VCaP (cell line): ENCODE measurements around the gene PNPLA7.

Experiments
- H3K27ac ChIP-seq: fragments of 450-650 bp; 2 replicates; pipeline ENCODE4 v1.5.1; 2017
- TF ChIP-seq, protein P1 (sequence below): fragments of 450-650 bp; conservative IDR thresholded peaks from 2 replicates; pipeline ENCODE4 v1.5.1; 2017; ENCODE audit warnings: mild to moderate bottlenecking, moderate library complexity

Gene PNPLA7

DNA sequence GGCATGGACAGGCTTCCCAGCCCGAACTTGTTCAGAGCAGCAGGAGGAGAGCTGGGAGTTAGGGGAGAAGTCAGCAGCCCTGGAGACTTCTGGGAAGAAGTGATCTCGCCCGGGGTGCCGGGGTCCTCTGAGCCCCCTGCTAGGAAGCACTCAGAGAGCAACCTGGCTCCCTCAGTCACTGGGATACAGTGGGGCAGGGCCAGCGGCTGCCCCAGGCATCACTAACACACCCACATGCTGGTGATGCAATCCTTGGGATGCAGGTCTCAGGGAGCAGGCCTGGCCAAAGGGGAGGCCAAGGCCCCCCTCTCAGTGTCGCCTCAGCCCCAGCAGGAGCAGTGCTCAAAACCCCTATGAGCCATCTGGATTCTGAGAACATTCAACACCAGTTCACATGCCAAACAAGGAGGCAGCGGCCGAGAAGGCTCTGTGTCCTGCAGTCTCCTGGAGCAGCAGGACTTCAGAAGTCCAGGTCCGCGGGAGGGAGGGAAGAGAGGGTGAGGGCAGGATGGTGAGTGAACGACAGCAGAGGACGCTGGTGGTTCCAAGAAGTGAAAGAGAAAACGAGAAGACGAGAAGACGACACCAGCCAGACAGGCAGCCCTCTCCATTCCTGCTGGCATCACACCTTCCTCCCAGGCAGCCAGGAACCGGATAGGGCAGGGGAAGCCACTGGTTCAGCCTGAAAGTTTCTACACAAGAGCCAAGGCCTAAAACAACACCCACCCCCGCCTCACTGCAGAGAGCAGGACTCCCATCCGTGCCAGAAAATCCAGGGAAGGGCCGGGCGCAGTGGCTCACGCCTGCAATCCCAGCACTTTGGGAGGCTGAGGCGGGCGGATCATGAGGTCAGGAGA, 2.3 kb downstream of the PNPLA7 start:
- TF ChIP-seq, protein P1, sequence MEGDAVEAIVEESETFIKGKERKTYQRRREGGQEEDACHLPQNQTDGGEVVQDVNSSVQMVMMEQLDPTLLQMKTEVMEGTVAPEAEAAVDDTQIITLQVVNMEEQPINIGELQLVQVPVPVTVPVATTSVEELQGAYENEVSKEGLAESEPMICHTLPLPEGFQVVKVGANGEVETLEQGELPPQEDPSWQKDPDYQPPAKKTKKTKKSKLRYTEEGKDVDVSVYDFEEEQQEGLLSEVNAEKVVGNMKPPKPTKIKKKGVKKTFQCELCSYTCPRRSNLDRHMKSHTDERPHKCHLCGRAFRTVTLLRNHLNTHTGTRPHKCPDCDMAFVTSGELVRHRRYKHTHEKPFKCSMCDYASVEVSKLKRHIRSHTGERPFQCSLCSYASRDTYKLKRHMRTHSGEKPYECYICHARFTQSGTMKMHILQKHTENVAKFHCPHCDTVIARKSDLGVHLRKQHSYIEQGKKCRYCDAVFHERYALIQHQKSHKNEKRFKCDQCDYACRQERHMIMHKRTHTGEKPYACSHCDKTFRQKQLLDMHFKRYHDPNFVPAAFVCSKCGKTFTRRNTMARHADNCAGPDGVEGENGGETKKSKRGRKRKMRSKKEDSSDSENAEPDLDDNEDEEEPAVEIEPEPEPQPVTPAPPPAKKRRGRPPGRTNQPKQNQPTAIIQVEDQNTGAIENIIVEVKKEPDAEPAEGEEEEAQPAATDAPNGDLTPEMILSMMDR = no peak
- H3K27ac ChIP-seq = peak overlapping the region; percentile 95

DNA sequence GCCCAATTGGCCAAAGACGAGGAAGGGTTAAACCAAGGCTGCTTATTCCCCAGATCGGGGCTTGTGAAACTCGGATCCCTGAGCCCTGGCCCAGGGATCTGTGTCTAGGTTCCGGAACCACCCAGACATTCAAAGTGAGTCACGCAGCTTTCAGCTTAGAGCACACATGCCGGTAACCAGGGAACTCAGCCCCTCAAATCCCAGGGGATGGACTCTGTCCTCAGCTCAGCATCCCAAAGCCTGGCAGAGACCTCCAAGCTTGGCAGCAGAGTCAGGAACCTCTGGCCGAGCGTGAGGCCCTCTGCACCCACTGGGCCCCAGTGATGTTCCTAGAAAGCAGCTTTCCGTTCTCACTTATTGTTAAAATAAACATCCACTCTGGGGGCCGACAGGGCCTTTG, 5.1 kb downstream of the PNPLA7 start:
- no peak overlapping the region for H3K27ac ChIP-seq

DNA sequence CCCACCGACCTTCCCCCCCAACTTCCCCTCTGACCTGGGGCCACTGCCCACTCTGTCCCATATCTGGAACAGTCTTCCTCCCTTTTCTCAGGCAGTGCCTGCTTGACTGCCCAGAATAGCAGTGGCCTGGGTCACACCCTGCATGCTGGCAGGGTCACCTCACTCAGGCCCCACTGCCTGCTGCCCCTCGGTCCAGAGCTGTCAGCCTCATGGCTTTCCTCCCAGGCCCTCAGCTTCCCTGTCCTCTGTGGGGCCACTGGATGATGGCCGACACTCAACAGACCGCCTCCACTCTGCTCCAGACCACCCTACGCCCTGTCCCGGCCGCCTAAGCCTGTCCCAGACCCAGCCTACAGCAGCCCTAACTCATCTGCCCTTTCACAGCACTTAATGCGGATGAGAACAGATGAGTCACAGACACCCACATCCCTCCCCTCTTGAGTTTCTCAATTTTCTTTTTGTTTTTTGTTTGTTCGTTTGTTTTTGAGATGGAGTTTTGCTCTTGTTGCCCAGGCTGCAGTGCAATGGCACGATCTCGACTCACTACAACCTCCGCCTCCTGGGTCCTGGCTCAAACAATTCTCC, 5.9 kb downstream of the PNPLA7 start:
- H3K27ac ChIP-seq = no peak overlapping the region
- TF ChIP-seq, protein P1 = no peak

More for the DNA sequence above, 5.1 kb downstream of the PNPLA7 start:
- TF ChIP-seq, protein P1 = no peak

DNA sequence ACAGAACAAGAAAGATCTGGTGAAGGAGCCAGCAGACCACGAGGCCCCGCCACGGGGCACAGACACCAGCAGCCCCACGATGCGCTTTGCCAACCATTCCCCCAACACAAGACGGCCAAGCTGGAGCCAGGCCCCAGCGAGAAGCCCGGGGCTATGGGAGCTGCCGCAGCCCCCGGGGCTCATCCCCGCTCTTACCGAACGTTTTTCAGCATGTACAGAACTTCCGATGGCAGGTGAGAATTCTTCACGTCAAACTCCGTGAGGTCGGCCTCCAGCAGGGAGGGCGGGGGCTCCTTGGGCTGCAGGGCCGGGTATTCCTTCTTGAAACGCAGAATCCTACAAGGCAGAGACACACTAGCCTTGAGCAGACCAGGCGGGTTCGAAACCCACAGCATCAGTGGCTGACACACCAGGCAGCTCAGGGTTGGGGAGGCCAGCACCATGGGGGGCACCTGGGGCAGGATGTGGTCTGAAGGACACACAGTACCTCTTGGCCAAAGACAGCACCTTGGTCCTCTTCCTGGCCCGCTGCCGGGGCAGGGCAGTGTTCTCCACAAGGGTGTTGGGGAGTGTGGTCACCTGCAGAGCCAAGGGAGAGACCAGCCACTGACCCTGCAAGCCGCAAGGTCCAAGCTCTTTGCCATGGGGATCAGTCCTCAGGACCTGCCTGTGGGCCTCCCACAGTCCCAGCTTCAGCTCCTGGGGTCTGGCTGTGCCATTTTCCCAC, 6.8 kb downstream of the PNPLA7 start:
- H3K27ac ChIP-seq = no peak overlapping the region
- TF ChIP-seq, protein P1 = no peak

DNA sequence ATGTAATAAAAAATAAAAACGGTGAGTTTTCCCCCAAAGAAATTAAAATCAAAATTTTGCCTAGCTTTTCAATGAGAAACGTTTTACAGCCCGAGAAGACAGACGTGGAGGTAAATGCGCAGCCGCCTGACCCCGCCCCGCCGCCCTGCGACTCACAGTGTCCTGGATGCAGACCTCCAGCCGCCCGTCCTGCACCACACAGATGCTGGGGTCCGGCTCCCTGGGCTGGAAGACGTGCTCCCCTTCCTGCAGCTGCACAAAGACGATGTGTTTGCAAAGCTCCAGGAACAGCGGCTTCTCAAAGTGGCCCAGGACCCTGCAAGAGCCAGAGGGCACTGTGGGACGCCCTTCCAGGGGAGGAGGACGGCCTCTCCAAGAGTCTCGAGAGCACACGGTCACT, 7.7 kb downstream of the PNPLA7 start:
- TF ChIP-seq, protein P1 = no peak
- H3K27ac ChIP-seq = no peak overlapping the region

DNA sequence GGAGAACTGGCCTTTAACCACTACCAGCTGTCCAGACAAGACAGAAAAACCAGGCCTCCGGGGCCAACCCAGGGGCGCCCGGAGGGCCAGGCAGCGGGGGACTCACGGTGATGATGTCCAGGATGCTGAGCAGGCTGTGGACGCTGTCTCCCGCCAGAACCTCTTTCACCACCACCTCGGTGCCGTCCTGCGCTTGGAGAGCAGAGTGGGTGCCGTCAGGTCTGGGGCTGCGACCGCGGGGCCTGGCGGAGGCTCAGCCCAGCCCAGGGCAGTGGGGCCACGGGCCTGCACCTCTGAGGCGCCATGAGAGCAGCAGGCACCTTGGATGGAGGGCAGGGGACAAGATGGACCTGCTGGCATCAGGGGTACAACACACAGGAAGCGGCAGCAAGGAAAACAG, 9.7 kb downstream of the PNPLA7 start:
- TF ChIP-seq, protein P1 = no peak
- H3K27ac ChIP-seq = no peak overlapping the region

DNA sequence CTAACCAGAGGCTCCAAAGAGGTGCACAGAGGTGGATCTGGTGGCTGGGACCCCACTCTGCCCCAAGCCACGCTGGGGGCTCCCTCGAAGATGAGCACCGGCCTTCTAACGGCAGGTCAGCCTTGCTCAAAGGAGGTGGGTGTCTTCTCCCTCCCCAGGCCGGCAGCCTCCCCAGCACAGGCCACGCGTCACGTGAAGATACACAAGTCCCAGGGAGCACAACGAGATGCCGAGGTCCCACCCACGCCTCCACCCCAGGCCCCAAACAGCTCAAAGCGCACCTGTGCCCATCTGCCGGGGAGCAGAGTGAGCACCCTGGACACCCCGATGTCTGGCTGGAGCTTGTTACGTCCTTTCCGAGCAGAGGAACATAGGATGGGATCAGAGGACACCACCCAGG, 12.1 kb downstream of the PNPLA7 start:
- no peak overlapping the region for H3K27ac ChIP-seq
- TF ChIP-seq, protein P1 = no peak

DNA sequence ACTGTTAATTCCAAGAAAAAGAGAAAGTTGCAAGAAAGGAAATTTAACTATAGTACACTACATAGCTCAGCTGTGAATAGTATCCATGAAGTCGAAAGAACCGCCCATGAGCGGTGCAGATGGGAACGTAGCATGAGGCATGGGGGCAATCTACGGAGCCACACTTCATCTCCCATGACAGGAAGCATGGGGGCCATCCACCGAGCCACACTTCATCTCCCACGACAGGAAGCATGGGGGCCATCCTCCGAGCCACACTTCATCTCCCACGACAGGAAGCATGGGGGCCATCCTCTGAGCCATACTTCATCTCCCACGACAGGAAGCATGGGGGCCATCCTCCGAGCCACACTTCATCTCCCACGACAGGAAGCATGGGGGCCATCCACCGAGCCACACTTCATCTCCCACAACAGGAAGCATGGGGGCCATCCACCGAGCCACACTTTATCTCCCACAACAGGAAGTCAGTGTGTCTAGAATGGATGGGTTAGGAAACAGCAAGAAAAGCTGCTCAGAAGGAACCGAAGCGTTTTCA, 13.5 kb downstream of the PNPLA7 start:
- peak overlapping the region; percentile 87 for H3K27ac ChIP-seq
